Measurements from ENCODE around the gene RAB4A. TPM values are rescaled to one million over a fixed set of nuclear protein-coding genes. Genes with fewer than 3 reads are reported as not detected.

The RAB4A gene
- total and polyA plus RNA-seq, 9 of the 15 experiments (the other 6 are each of a cell fraction or from before 2014, with no cell fraction given) = 8.3 to 61.0 (median 26.7) TPM

DNA sequence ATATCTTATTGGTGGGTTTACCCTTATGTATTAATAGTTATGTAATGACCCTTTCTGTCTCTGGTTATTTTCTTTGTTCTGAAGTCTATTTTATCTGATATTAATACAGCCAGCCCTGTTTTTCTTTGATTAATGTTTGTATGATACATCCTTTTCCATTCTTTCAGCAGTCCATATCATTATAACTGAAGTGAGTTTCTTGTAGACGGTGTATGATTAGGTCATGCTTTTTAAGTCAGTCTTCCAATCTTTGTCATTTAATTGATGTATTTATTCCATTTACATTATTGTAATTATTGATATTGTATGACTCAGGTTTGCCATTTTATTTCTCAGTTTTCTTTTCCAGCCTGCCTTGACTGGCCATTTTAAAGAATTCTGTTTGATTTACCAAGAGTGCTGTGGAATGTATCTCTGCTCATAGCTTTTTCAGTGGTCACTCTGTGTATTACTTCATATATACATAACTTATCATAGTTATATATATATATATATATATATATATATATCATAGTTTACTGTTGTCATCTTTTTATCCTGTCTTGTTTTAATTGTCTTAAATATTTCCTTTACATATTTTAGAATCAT is 10.5 kb downstream of the RAB4A start:
- intact Hi-C loops (cut with micrococcal nuclease) (no loop called here), in situ Hi-C loops (cut with MboI) (no loop called here)
- H3K9me3 ChIP-seq (replicated peaks; ENCODE audit: control insufficient read depth, insufficient read depth, low read depth, low read length) = no peaks in the 10 kb centered on the region
- H3K9me1 ChIP-seq (ENCODE audit: control insufficient read depth, insufficient read depth, low read length) = no peaks in the 10 kb centered on the region
- DNase-seq (ENCODE audit: extremely low read depth in 1 of 4, low spot score in 3 of 4) (no peak), FAIRE-seq (no peak), ATAC-seq (no peak)
- TF ChIP-seq MAFG (tag; conservative IDR thresholded peaks at IDR 0.05) (no peak), ZNF592 (IDR thresholded peaks at IDR 0.05) (no peak), EZH2 (IDR thresholded peaks at IDR 0.05; ENCODE audit: borderline replicate concordance, low read depth, low read length) (no peak), DACH1 (IDR thresholded peaks at IDR 0.05; ENCODE audit: partially characterized antibody) (peak; percentile 19)
- peaks cover 4% of the 10 kb centered on the region; the same call in 2 of the 3 replicates for H3K36me3 ChIP-seq (ENCODE audit: control insufficient read depth, insufficient read depth, low read length)
- H3K4me2 ChIP-seq (ENCODE audit: insufficient read depth, low read length) = peak overlapping the region; percentile 4; the same call in 1 of the 2 replicates
- peaks cover 91% of the 10 kb centered on the region for H3K79me2 ChIP-seq (ENCODE audit: control insufficient read depth, insufficient read depth, low read length)
- CTCF ChIA-PET (ENCODE audit: low intra/inter-chr PET ratio) = no interaction called here
- H4K20me1 ChIP-seq (replicated peaks; ENCODE audit: control insufficient read depth, insufficient read depth, low read length) = peaks cover 7% of the 10 kb centered on the region
- no peak overlapping the region; a peak in 1 of 4 replicates for H3K9ac ChIP-seq (ENCODE audit: insufficient read depth in 1 of 2, low read depth in 2 of 2, low read length in 2 of 2)
- peaks cover 7 to 40% of the 10 kb centered on the region in 2 experiments for H3K4me1 ChIP-seq (replicated peaks in 1 of 2; ENCODE audit: control insufficient read depth in 2 of 2, insufficient read depth in 2 of 2, low read length in 2 of 2)
- no peaks in the 10 kb centered on the region for H3K27me3 ChIP-seq (ENCODE audit: control insufficient read depth in 2 of 2, insufficient read depth in 2 of 2, low read length in 2 of 2)
- H3K4me3 ChIP-seq = no peak overlapping the region
- WGBS (ENCODE audit: insufficient coverage, low coverage, missing lambda C conversion rate) = 71% methylated on average over 1 of the region's 1 CpG
- H3K27ac ChIP-seq (ENCODE audit: extremely low read depth, low read depth, low read length) = no peak overlapping the region
- POLR2A ChIA-PET = interaction anchor here (1.0 to 1.1 kb wide), 3 partner anchors 9 to 226 kb away, joined by 3 to 6 read pairs (median 4); no protein-coding TSS in a partner anchor
- H2AFZ ChIP-seq (ENCODE audit: low read depth, low read length) = no peak overlapping the region
- no TSS peak for BruUV-seq (replicated peaks)
